NOMO-1 treated with dmso at 0.1 percent for 144 hours (cell line): ENCODE data around the gene ZNF597.
"Not testable (repeated sequence)": the region's sequence is repeated elsewhere in the genome, so short reads cannot be mapped to it uniquely, and the experiment has no call there.

Experiments used
- DNase-seq: peaks from one replicate; lab custom pipeline; 2025; ENCODE audit not compliant: unreplicated experiment; lab: John Stamatoyannopoulos, UW

The ZNF597 gene

GRCh38 chr16:3475604-3476375, 32.5 kb upstream of the ZNF597 start:
- no peak for DNase-seq

GRCh38 chr16:3474870-3475269, 31.6 kb upstream of the ZNF597 start:
- not testable (repeated sequence) for DNase-seq

GRCh38 chr16:3474136-3474779, 31.0 kb upstream of the ZNF597 start:
- no peak for DNase-seq

GRCh38 chr16:3473596-3473943, 30.3 kb upstream of the ZNF597 start:
- DNase-seq = not testable (repeated sequence)

GRCh38 chr16:3472878-3473595, 29.7 kb upstream of the ZNF597 start:
- no peak for DNase-seq

- no peak for DNase-seq
Measured at GRCh38 chr16:3471518-3472176, 28.3 kb upstream of the ZNF597 start.

- DNase-seq = no peak
Measured at GRCh38 chr16:3470723-3471122, 27.4 kb upstream of the ZNF597 start.

GRCh38 chr16:3469736-3470135, 26.4 kb upstream of the ZNF597 start:
- no peak for DNase-seq

GRCh38 chr16:3468501-3468900, 25.2 kb upstream of the ZNF597 start:
- DNase-seq = no peak

GRCh38 chr16:3467921-3468320, 24.6 kb upstream of the ZNF597 start:
- no peak for DNase-seq

- no peak for DNase-seq
Measured at GRCh38 chr16:3467182-3467581, 23.9 kb upstream of the ZNF597 start.

- DNase-seq = no peak
Measured at GRCh38 chr16:3465911-3466584, 22.7 kb upstream of the ZNF597 start.

- no peak for DNase-seq
Measured at GRCh38 chr16:3465301-3465700, 22.0 kb upstream of the ZNF597 start.

GRCh38 chr16:3461151-3461550, 17.8 kb upstream of the ZNF597 start:
- no peak for DNase-seq

- DNase-seq = no peak
Measured at GRCh38 chr16:3460585-3460984, 17.3 kb upstream of the ZNF597 start.

GRCh38 chr16:3460121-3460520, 16.8 kb upstream of the ZNF597 start:
- DNase-seq = no peak

- DNase-seq = no peak
Measured at GRCh38 chr16:3459401-3460090, 16.2 kb upstream of the ZNF597 start.

- DNase-seq = no peak
Measured at GRCh38 chr16:3458852-3459361, 15.6 kb upstream of the ZNF597 start.

GRCh38 chr16:3458278-3458851, 15.1 kb upstream of the ZNF597 start:
- peak; percentile 5 for DNase-seq
